Keratinocyte (primary cell): ENCODE measurements around the gene DRD2.

Experiments used
- EZH2 ChIP-seq: IDR thresholded peaks from one replicate; pipeline ENCODE4 v1.6.1; 2012; ENCODE audit warnings: inconsistent platforms, mild to moderate bottlenecking, low read length, moderate library complexity
- TF ChIP-seq, protein P1 (sequence below), 3 experiments: IDR thresholded peaks in 1 of 3; conservative IDR thresholded peaks in 1 of 3; optimal IDR thresholded peaks in 1 of 3; 2 replicates in 2 of 3; 3 replicates in 1 of 3; pipeline versions ENCODE3 to v1.5.1; 2011; ENCODE audit warnings: low read length in 3 of 3, mild to moderate bottlenecking in 3 of 3, moderate library complexity in 2 of 3, control low read depth in 1 of 3, inconsistent platforms in 1 of 3; ENCODE audit not compliant: insufficient read depth in 2 of 3; ENCODE audit errors: extremely low read depth in 1 of 3

DNA sequence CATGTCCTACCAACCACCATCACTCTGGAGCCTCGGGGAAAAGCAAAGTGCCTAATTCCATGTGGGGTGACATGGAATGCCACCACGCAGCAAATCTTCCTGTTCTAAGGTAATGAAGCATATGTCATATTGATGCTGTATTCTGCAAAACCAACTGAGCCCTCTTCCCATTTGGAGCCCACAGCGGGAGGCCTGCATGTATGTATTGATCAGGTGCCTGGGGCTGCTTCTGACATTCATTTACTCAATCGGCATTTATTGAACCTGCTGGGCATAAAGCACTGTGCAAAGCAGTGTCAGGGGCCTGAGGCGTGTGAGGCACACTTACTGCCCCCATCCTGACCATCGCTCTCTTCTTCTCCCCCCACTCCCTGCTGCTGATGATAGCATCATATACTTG, 48.5 kb downstream of the DRD2 start:
- TF ChIP-seq EZH2 = no peak
- TF ChIP-seq, protein P1, sequence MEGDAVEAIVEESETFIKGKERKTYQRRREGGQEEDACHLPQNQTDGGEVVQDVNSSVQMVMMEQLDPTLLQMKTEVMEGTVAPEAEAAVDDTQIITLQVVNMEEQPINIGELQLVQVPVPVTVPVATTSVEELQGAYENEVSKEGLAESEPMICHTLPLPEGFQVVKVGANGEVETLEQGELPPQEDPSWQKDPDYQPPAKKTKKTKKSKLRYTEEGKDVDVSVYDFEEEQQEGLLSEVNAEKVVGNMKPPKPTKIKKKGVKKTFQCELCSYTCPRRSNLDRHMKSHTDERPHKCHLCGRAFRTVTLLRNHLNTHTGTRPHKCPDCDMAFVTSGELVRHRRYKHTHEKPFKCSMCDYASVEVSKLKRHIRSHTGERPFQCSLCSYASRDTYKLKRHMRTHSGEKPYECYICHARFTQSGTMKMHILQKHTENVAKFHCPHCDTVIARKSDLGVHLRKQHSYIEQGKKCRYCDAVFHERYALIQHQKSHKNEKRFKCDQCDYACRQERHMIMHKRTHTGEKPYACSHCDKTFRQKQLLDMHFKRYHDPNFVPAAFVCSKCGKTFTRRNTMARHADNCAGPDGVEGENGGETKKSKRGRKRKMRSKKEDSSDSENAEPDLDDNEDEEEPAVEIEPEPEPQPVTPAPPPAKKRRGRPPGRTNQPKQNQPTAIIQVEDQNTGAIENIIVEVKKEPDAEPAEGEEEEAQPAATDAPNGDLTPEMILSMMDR (optimal IDR thresholded peaks at IDR 0.05 in 1 of 3, IDR thresholded peaks at IDR 0.05 in 1 of 3, conservative IDR thresholded peaks at IDR 0.05 in 1 of 3; ENCODE audit: extremely low read depth in 1 of 3, insufficient read depth in 2 of 3, low read length in 3 of 3) = no peak
